GM18517 (cell line): Measurements from ENCODE around the gene FAM149A.

Source experiments
- ATAC-seq: cut with Tn5 transposase; IDR thresholded peaks from one replicate; pipeline ENCODE4 v1.9.1; 2021; ENCODE audit warnings: mild to moderate bottlenecking, moderate library complexity; ENCODE audit not compliant: unreplicated experiment

The FAM149A gene

DNA sequence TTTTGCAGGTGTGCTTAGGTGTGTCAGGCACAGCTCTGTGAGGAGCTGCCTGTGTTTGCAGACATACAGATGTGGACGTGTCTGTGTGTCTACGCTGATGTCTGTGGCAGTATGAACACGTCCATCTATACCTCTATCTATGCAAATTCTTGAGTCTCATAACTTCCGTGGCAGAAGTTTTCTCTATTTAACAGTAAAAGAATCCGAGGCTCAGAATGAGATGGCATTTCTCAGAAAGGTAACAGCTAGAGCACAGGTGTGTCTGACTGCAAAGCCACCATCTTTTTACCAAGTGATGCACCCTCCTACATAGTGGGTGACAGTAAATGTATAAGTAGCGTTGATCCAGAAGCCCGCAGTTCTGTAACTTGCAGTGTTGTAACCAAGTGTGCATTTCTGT is 47.0 kb downstream of the FAM149A start:
- no peak for ATAC-seq

DNA sequence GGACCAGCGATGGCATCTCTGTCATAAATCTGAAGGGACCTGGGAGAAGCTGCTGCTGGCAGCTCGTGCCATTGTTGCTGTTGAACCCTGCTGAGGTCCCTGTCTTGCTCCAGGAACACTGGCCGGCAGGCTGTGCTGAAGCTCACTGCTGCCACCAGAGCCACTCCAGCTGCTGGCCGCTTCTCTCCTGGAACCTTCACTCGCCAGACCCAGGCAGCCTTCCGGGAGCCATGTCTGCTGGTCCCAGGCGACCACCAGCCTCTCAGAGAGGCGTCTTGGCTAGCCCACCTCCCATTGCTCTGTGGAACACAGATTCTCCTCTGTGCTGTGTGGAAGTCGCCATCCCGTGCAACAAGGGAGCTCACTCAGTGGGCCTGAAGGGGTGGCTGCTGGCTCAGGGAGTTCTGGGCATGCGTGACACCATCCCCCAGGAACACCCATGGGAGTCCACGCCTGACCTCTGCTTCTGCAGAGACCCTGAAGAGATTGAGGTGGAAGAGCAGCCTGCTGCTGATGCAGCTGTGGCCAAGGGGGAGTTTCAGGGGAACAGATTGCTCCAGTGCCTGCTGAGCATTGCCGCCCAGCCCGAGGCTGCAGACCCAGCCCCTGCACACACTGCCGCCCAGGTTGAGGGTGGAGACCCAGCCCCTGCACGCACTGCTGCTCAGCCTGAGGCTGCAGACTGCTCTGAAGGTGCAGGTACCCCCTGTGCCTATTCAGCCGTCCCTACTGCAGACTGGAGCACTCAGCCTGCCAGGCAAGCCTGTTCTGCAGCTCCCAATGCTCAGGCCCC is 53.7 kb downstream of the FAM149A start:
- no peak for ATAC-seq

- ATAC-seq: no peak
These were observed 54.5 kb downstream of the FAM149A start for GRCh38 chr4:186158966-186159365.

- no peak for ATAC-seq
These were observed 55.1 kb downstream of the FAM149A start for GRCh38 chr4:186159613-186160012.

GRCh38 chr4:186161138-186161537 is 56.6 kb downstream of the FAM149A start:
- peak; percentile 99 for ATAC-seq

- no peak for ATAC-seq
These were observed 62.5 kb downstream of the FAM149A start for GRCh38 chr4:186166852-186167512.

- ATAC-seq: no peak
These were observed 63.1 kb downstream of the FAM149A start for GRCh38 chr4:186167605-186168004.

DNA sequence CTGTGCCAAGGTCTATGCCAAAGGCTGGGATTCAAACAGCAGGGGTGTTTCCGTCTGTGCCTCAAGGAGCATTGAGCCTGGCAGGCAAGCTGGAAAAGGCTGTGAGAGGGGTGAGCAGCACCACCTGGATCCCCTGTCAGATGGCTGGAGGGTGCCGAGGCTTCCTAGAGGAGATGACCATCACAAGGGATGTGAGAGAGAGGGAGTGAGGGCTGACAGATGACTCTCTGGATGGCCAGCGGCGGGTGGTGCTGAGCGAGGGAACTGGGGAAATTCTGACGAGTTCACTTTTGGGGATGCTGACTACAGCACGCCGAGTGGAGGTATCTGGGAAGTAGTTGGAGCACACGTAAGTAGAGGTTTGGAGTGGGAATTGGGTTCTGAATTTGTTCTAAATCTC is 64.2 kb downstream of the FAM149A start:
- no peak for ATAC-seq

- no peak for ATAC-seq
These were observed 64.9 kb downstream of the FAM149A start for GRCh38 chr4:186169333-186169944.

GRCh38 chr4:186169945-186170802 is 65.7 kb downstream of the FAM149A start:
- ATAC-seq: no peak

GRCh38 chr4:186170966-186171365 is 66.5 kb downstream of the FAM149A start:
- no peak for ATAC-seq

DNA sequence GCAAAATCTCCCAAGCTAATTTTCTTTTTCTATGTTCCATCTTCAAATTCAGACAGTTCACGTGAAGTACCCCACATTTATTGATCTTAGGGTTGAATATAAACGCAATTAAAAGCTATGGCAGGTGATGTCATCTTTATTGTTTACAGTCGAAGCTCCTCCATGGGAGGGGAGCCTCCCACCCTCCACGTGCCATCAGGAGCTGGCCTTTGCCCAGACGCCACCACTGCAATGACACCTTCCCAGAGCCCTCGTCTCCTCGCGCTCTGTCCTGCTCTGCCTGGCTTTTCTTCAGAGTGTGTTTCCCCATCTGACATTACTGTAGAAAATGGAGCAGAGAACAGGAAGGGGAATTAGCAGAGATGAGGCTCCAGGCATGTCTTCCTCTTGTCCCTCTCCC is 68.0 kb downstream of the FAM149A start:
- ATAC-seq: no peak

- ATAC-seq: no peak
These were observed 83.6 kb downstream of the FAM149A start for GRCh38 chr4:186188107-186188506.

GRCh38 chr4:186189656-186190055 is 85.2 kb downstream of the FAM149A start:
- no peak for ATAC-seq

DNA sequence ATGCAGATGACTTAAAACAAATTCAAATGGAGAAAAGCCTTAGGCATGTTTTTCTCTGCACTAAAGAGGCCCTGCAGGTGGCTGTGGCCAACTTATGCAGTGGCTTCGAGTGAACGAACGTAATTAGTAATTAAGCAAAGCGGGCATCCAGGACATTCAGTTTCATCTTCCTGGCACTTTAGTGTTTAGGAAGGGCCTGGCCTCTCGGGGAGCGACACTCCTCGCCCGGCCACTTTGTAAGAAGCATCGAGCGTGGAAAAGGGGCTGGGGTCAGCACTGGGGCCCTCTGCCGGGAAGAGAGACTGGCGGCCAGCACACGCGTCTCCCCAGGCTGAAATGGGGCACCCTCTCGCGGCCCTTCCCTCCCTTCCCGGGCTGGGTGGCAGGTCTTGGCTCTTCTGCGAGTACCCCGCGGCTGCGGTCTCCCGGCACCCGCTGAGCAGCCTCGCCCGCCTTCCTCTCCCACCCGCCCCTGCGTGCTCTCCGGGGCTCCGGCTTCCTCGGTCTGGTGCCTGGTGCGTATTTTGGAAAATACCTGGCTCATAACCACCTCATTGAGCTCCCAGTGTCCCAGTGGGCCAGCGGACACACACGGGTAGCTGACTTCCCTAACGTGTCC is 86.2 kb downstream of the FAM149A start:
- peak; percentile 31 for ATAC-seq

- peak; percentile 82 for ATAC-seq
These were observed 86.9 kb downstream of the FAM149A start, which contains the start of gene CYP4V2 for GRCh38 chr4:186191200-186192065. TSS of gene CYP4V2 (plus strand) at chr4:186191567. CDS start at chr4:186191824, 257 bp downstream.

GRCh38 chr4:186192066-186192612 is 87.6 kb downstream of the FAM149A start:
- no peak for ATAC-seq

DNA sequence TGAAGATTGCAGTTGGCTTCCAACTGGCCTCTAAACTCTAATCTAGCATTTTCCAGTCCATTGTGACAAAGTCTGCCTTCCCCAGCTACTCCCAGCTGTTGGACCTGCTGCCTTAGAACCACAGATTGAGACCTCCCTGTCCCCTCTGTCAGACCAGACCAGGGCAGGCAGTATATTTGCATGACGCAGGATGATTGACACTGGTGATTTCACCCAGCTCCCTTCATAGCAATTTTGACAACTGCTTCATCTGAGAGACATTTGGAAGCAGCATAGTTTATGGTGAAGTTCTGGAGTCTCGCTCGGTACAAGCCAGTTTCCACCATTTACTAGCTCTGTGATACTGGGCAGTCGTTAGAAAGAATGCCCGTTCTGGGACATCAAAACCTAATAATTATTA is 89.3 kb downstream of the FAM149A start:
- no peak for ATAC-seq

GRCh38 chr4:186196063-186196462 is 91.6 kb downstream of the FAM149A start:
- ATAC-seq: no peak
